OCI-LY3 (cell line): ENCODE data around the gene SLIT1.

Source experiments
- EZH2phosphoT487 ChIP-seq: fragments of 200-600 bp; shearing (Covaris generic); IDR thresholded peaks from 2 replicates; pipeline ENCODE4 v1.6.1; 2018; ENCODE audit warnings: antibody characterized with exemption, mixed run types, low read depth
- TF ChIP-seq, protein P1 (sequence below): fragments of 200-600, 300-600 bp; sonication (generic); IDR thresholded peaks from 2 replicates; pipeline ENCODE4 v1.5.1; 2014; ENCODE audit warnings: antibody characterized with exemption, low read length, low read depth

DNA sequence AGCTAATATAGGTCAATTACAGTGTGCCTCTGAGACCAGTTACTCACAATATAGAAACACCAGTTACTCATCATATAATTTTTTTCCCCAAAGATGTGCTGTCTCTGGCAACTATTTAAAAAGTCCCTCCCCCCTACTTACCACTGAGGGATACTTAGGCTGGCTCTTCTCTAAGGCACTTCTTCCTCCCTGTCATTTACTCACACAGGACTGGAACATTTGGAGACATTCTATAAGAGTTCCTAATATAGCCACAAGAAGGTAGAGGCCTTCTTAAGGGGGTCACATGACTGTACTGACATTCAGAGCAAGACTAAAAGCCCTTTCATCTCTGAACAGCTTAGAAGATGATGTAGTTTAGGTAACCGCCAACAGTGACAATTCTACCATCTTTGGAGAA is 44.4 kb upstream of the SLIT1 start:
- TF ChIP-seq, protein P1, sequence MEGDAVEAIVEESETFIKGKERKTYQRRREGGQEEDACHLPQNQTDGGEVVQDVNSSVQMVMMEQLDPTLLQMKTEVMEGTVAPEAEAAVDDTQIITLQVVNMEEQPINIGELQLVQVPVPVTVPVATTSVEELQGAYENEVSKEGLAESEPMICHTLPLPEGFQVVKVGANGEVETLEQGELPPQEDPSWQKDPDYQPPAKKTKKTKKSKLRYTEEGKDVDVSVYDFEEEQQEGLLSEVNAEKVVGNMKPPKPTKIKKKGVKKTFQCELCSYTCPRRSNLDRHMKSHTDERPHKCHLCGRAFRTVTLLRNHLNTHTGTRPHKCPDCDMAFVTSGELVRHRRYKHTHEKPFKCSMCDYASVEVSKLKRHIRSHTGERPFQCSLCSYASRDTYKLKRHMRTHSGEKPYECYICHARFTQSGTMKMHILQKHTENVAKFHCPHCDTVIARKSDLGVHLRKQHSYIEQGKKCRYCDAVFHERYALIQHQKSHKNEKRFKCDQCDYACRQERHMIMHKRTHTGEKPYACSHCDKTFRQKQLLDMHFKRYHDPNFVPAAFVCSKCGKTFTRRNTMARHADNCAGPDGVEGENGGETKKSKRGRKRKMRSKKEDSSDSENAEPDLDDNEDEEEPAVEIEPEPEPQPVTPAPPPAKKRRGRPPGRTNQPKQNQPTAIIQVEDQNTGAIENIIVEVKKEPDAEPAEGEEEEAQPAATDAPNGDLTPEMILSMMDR: no peak
- no peak for TF ChIP-seq EZH2phosphoT487
